Trophoblast cell (in vitro differentiated cells and primary cell): ENCODE measurements around the gene ZNF800.

Experiments used
- DNase-seq, 2 donors: peaks; one replicate each; pipeline ENCODE4 v3.0.0-alpha.2; 2016
- H2AFZ ChIP-seq: 2 replicates; pipeline ENCODE4 v1.6.1; 2013; ENCODE audit warnings: low read length, moderate library complexity, mild to moderate bottlenecking; ENCODE audit not compliant: insufficient read depth, poor library complexity
- H2AK5ac ChIP-seq: 2 replicates; pipeline ENCODE4 v1.6.1; 2013; ENCODE audit warnings: mild to moderate bottlenecking, low read length
- H2BK120ac ChIP-seq: 2 replicates; pipeline ENCODE4 v1.6.1; 2013; ENCODE audit warnings: low read length, mild to moderate bottlenecking, moderate library complexity; ENCODE audit not compliant: insufficient read depth, poor library complexity
- H2BK12ac ChIP-seq: 2 replicates; pipeline ENCODE4 v1.6.1; 2013; ENCODE audit warnings: mild to moderate bottlenecking, low read length, moderate library complexity
- H2BK5ac ChIP-seq: 2 replicates; pipeline ENCODE4 v1.6.1; 2013; ENCODE audit warnings: low read length, low read depth, moderate library complexity, mild to moderate bottlenecking; ENCODE audit not compliant: poor library complexity
- H3K14ac ChIP-seq: 2 replicates; pipeline ENCODE4 v1.6.1; 2013; ENCODE audit warnings: mild to moderate bottlenecking, low read length
- H3K18ac ChIP-seq: 2 replicates; pipeline ENCODE4 v1.6.1; 2013; ENCODE audit warnings: mild to moderate bottlenecking, low read length
- H3K23ac ChIP-seq: 2 replicates; pipeline ENCODE4 v1.6.1; 2013; ENCODE audit warnings: low read length
- H3K27ac ChIP-seq: 2 replicates; pipeline ENCODE4 v1.5.1; 2013; ENCODE audit warnings: low read depth, mild to moderate bottlenecking, inconsistent platforms, low read length, moderate library complexity
- H3K27me3 ChIP-seq: 2 replicates; pipeline ENCODE4 v1.6.1; 2013; ENCODE audit warnings: inconsistent platforms, mild to moderate bottlenecking, low read length, moderate library complexity; ENCODE audit not compliant: insufficient read depth
- H3K36me3 ChIP-seq, 2 experiments: 1 replicate in 1 of 2; 2 replicates in 1 of 2; pipeline ENCODE4 v1.6.1; 2013; ENCODE audit warnings: low read length in 2 of 2, mild to moderate bottlenecking in 2 of 2, moderate library complexity in 1 of 2; ENCODE audit not compliant: insufficient read depth in 2 of 2, control insufficient read depth in 1 of 2
- H3K4ac ChIP-seq: 2 replicates; pipeline ENCODE4 v1.6.1; 2013; ENCODE audit warnings: low read depth, mild to moderate bottlenecking, low read length, moderate library complexity
- H3K4me1 ChIP-seq, 2 experiments: 1 replicate in 1 of 2; 2 replicates in 1 of 2; pipeline ENCODE4 v1.6.1; 2013; ENCODE audit warnings: low read length in 2 of 2, mild to moderate bottlenecking in 2 of 2, moderate library complexity in 1 of 2; ENCODE audit not compliant: insufficient read depth in 2 of 2, control insufficient read depth in 1 of 2
- H3K4me2 ChIP-seq: 2 replicates; pipeline ENCODE4 v1.6.1; 2013; ENCODE audit warnings: inconsistent platforms, mild to moderate bottlenecking, low read length, moderate library complexity
- H3K4me3 ChIP-seq: 2 replicates; pipeline ENCODE4 v1.5.1; 2013; ENCODE audit warnings: mild to moderate bottlenecking, low read depth, low read length, inconsistent platforms
- H3K79me1 ChIP-seq: one replicate; pipeline ENCODE4 v1.6.1; 2013; ENCODE audit warnings: low read length
- H3K79me2 ChIP-seq: 2 replicates; pipeline ENCODE4 v1.6.1; 2013; ENCODE audit warnings: low read length, mild to moderate bottlenecking; ENCODE audit not compliant: control insufficient read depth, insufficient read depth, poor library complexity
- H3K9ac ChIP-seq: 2 replicates; pipeline ENCODE4 v1.6.1; 2013; ENCODE audit warnings: mild to moderate bottlenecking, low read length
- H3K9me3 ChIP-seq: 2 replicates; pipeline ENCODE4 v1.6.1; 2013; ENCODE audit warnings: low read depth, mild to moderate bottlenecking, control low read depth, inconsistent platforms, low read length; ENCODE audit not compliant: insufficient read depth
- H4K12ac ChIP-seq: 2 replicates; pipeline ENCODE4 v1.6.1; 2013; ENCODE audit warnings: low read depth, mild to moderate bottlenecking, low read length, moderate library complexity
- H4K8ac ChIP-seq: 2 replicates; pipeline ENCODE4 v1.6.1; 2013; ENCODE audit warnings: low read depth, mild to moderate bottlenecking, low read length, moderate library complexity
- H4K91ac ChIP-seq: one replicate; pipeline ENCODE4 v1.6.1; 2013; ENCODE audit warnings: low read depth, mild to moderate bottlenecking, low read length, moderate library complexity
- WGBS: extraction: QIAGEN DNeasy Blood & Tissue Kit; methylation state at CpG from one replicate; pipeline ENCODE4 v1.1.7; 2013; ENCODE audit warnings: missing lambda C conversion rate; ENCODE audit not compliant: insufficient read length, insufficient coverage; ENCODE audit errors: extremely low coverage; 5-methylcytosine and 5-hydroxymethylcytosine counted together

ZNF800 gene

DNA sequence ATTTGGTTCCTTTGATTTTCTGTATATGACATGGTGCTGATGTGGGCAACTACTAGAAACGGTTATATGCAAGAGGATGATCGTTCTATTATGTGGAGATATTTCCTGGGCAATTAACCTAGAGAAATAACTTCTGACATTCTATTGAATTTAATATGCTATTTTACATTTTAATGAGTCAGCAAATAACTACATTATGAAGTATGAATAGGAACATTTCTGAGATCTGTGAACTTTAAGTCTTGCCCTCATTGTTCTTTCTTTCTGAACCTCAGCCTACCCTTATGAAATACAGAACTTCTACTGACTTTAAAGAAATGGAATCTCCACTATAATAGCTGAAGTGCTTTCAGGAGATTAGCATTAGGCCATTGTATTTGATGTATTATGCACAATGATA is 59.6 kb downstream of the ZNF800 start:
- Histone ChIP-seq H4K8ac (no peak overlapping the region), H3K4me1 (no peaks in the 10 kb centered on the region), H3K14ac (no peak overlapping the region), H3K4ac (no peak overlapping the region), H3K4me3 (no peak overlapping the region), H4K91ac (no peak overlapping the region), H3K23ac (no peak overlapping the region), H3K9me3 (no peaks in the 10 kb centered on the region), H4K12ac (no peak overlapping the region), H2AFZ (no peak overlapping the region), H3K27ac (no peak overlapping the region), H3K79me2 (no peaks in the 10 kb centered on the region), H2BK12ac (no peak overlapping the region), H3K4me2 (no peak overlapping the region), H2BK120ac (no peak overlapping the region), H3K9ac (no peak overlapping the region), H3K36me3 (no peaks in the 10 kb centered on the region), H2BK5ac (no peak overlapping the region), H2AK5ac (no peak overlapping the region), H3K18ac (no peak overlapping the region), H3K27me3 (no peaks in the 10 kb centered on the region), H3K79me1 (no peaks in the 10 kb centered on the region)
- WGBS: no CpG with 5 or more reads among the region's 2 CpGs
- no peak for DNase-seq

DNA sequence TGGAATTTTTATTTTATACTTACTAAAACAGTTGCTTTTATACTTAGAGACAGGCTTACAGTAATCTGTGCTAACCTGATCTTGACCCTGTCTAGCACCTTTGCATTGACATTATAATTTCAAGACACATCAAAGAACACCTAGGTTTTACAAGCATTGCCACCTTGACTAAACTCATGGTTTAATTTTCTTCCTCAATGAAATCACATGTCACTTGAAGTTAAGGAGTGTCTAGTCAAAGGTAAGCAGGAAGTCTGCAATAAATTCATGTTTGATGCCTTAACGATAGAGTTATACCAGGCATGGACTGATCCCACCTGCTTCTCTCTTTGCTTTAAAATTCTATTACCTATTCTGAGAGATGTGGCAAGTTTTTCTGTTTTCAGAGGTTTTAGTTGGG is 62.4 kb downstream of the ZNF800 start:
- Histone ChIP-seq H2AFZ (no peak overlapping the region), H4K91ac (no peak overlapping the region), H3K4ac (no peak overlapping the region), H4K12ac (no peak overlapping the region), H2BK12ac (no peak overlapping the region), H3K4me3 (no peak overlapping the region), H3K27me3 (no peaks in the 10 kb centered on the region), H3K9ac (no peak overlapping the region), H4K8ac (no peak overlapping the region), H3K27ac (no peak overlapping the region), H3K79me2 (no peaks in the 10 kb centered on the region), H2AK5ac (no peak overlapping the region), H3K36me3 (no peaks in the 10 kb centered on the region), H3K9me3 (no peaks in the 10 kb centered on the region), H3K79me1 (no peaks in the 10 kb centered on the region), H3K4me1 (no peaks in the 10 kb centered on the region), H3K18ac (no peak overlapping the region), H3K14ac (no peak overlapping the region), H3K4me2 (no peak overlapping the region), H2BK120ac (no peak overlapping the region), H2BK5ac (no peak overlapping the region), H3K23ac (no peak overlapping the region)
- DNase-seq: no peak
- WGBS: no CpG with 5 or more reads among the region's 1 CpG

DNA sequence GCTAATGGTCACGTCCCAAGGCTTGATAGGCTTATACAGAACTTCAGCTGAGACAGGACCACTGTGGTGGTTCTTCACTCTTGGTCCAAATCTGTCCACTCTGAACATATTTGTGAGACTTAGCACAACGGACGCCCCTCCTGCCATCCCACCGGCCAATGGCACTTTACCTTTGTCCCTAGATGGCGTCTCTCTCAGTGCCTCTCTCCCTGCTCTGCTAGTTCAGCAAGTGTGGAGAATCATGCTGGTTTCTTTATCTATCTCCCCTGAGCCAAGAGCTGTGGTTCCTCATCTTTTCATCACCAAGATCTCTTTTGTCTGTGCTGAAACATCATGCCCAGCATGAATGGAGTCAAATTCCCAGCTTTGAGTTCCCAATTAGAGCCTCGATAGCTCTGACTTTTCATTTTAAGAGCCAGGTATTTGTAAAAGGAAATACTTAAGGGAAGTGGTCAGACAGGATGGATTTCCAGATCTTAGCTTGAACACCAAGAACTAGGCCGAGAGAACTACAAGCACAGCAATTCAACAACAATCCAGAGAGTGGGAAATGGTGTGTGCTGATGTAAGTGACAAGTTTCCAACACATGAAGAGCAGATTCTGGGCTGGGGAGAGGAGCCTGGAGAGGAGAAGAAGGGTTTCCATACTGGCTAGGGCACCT is 69.5 kb downstream of the ZNF800 start:
- DNase-seq: no peak
- Histone ChIP-seq H3K27me3 (no peaks in the 10 kb centered on the region), H3K4me2 (no peak overlapping the region), H3K36me3 (no peaks in the 10 kb centered on the region), H3K4ac (no peak overlapping the region), H4K8ac (no peak overlapping the region), H3K9me3 (no peaks in the 10 kb centered on the region), H2AK5ac (no peak overlapping the region), H3K9ac (no peak overlapping the region), H3K27ac (no peak overlapping the region), H2BK5ac (no peak overlapping the region), H2BK120ac (no peak overlapping the region), H2AFZ (no peak overlapping the region), H4K12ac (no peak overlapping the region), H3K4me3 (no peak overlapping the region), H3K4me1 (no peaks in the 10 kb centered on the region), H2BK12ac (no peak overlapping the region), H4K91ac (no peak overlapping the region), H3K14ac (no peak overlapping the region), H3K23ac (no peak overlapping the region), H3K18ac (no peak overlapping the region), H3K79me2 (no peaks in the 10 kb centered on the region), H3K79me1 (no peaks in the 10 kb centered on the region)
- WGBS: no CpG with 5 or more reads among the region's 7 CpGs

DNA sequence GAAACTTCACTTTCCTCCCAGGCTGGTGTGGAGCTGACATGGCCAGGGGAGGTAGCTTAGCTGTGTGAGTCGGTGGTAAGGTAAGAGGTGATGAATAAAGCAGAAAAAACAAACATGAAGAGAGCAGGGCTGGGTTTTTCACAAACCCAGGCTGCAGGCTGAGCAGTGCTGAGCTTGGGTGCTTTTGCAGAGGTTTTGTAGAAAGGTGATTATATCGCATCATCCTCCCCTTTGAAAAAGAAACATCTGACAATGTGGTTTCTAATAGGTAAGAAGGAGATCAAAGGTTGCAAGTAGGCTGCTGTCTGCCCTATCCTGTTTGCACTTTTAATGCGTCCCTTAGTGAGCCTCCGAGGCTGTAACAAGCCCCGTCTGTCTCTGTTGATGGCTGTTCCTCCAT is 70.2 kb downstream of the ZNF800 start:
- H2BK12ac ChIP-seq: no peak overlapping the region
- H2AFZ ChIP-seq: no peak overlapping the region
- no peaks in the 10 kb centered on the region for H3K9me3 ChIP-seq
- H3K14ac ChIP-seq: no peak overlapping the region
- no peak overlapping the region for H4K8ac ChIP-seq
- H3K4me1 ChIP-seq: no peaks in the 10 kb centered on the region
- H4K91ac ChIP-seq: no peak overlapping the region
- H2AK5ac ChIP-seq: no peak overlapping the region
- H3K27me3 ChIP-seq: no peaks in the 10 kb centered on the region
- no peaks in the 10 kb centered on the region for H3K79me2 ChIP-seq
- no peak for DNase-seq
- H3K79me1 ChIP-seq: no peaks in the 10 kb centered on the region
- H3K18ac ChIP-seq: no peak overlapping the region
- no peaks in the 10 kb centered on the region for H3K36me3 ChIP-seq
- no CpG with 5 or more reads among the region's 5 CpGs for WGBS
- no peak overlapping the region for H3K4me2 ChIP-seq
- H4K12ac ChIP-seq: no peak overlapping the region
- H3K27ac ChIP-seq: no peak overlapping the region
- H2BK5ac ChIP-seq: no peak overlapping the region
- H3K4me3 ChIP-seq: no peak overlapping the region
- H2BK120ac ChIP-seq: no peak overlapping the region
- H3K23ac ChIP-seq: no peak overlapping the region
- H3K9ac ChIP-seq: no peak overlapping the region
- H3K4ac ChIP-seq: no peak overlapping the region
